GM19035 (cell line): ENCODE measurements around the gene SMIM29.
A peak's percentile ranks its signal among the peaks of the same experiment; 100 is the strongest.

Source experiments
- ATAC-seq: cut with Tn5 transposase; IDR thresholded peaks from one replicate; pipeline ENCODE4 v1.9.1; 2021; ENCODE audit not compliant: unreplicated experiment

Gene SMIM29

DNA sequence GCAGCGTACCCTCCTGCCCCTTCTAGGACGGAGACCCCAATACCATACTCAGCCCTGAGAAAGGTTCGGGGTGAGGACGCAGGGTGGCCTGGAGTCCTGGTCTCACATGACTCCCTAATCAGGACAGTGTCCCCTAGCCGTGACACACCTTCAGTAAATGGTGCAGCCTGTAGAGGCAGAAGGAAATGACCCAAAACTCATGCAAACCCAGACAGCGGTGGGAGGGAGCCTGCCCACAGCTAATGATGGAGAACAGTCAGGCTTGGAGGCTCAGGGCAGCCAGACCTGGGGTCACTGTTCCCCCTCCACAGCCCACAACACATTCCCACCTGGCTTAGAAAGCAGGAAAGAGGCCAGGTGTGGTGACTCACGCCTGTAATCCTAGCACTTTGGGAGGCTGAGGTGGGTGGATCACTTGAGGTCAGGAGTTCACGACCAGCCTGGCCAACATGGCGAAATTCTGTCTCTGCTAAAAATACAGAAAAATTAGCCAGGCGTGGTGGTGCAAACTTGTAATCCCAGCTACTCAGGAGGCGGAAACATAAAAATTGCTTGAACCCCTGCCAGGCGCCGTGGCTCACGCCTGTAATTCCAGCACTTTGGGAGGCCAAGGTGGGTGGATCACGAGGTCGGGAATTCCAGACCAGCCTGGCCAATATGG lies 20.9 kb downstream of the SMIM29 start:
- ATAC-seq: no peak

DNA sequence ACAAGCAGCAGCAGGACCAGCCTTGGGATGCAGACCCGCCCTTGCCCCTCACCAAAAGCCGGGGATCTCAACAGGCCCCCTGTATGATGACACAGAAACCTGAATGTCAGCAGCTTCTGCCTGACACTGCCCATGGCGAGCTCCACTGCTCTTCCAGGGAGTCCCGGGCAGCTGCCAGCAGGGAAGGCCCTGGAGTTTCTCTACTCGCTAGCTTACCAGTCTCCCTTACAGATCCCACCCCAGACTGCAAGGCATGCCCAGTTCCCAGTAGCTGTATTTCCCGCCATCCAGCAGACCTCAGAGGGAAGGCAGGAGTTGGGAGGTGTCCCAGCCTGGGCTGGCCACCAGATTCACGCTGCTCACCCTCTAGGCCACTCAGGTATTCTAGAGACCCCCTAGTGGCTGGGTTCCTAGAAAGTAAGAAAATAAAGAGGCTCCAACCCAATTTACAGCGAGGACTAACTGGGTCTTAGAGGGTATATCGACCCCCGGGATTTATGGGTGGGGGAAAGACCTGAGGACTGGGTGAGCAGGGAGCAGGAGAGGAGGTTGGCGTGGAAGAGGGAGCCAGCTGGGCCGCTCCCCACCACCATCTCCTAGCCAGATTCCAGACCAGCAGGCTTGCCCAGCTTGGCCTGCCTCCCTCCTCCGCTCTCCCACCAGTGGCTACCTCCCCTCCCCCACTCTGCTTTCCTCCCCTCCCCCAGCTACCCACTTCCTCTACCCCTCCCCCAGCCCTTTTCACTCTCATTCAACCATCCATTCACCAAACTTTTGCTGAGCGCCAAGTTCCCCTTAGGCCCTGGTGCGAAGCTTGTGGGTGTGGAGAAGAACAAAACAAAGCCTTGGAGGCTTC lies 21.8 kb downstream of the SMIM29 start:
- no peak for ATAC-seq

DNA sequence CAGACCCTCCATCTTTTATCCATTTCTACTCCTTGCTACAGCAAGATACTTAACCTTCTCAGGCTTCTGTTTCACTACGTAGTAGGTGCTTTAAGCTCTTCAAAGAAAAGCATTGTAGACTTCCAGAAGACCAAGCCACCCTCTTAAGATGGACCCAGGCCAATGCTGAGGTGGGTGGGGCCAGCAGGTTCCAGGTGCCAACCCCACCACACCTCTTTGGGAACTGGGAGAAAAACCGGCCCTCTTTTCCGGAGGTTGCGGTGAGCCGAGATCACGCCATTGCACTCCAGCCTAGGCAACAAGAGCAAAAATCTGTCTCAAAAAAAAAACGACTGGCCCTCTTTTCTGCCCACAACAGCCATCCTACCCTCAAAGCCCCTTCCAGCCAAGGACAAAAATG lies 22.7 kb downstream of the SMIM29 start:
- ATAC-seq: no peak

DNA sequence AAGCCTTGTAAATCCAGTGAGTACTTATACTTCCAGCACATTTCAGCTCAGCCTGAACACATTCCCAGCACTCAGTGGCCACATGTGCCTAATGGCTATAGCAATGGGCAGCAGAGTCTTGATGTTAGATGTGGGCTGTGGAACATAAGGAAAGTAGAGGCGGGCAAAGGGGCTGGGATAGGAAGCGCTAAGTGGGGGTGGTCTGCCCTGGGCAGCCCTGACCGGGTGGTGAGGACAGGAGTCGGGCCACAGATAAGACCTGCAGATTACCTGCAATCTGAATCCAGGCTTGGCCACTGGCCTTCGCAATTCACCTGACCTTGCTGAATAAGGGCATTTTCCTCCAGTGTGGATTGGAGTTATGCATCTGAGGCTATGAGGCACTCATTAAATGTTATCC lies 23.3 kb downstream of the SMIM29 start:
- no peak for ATAC-seq

DNA sequence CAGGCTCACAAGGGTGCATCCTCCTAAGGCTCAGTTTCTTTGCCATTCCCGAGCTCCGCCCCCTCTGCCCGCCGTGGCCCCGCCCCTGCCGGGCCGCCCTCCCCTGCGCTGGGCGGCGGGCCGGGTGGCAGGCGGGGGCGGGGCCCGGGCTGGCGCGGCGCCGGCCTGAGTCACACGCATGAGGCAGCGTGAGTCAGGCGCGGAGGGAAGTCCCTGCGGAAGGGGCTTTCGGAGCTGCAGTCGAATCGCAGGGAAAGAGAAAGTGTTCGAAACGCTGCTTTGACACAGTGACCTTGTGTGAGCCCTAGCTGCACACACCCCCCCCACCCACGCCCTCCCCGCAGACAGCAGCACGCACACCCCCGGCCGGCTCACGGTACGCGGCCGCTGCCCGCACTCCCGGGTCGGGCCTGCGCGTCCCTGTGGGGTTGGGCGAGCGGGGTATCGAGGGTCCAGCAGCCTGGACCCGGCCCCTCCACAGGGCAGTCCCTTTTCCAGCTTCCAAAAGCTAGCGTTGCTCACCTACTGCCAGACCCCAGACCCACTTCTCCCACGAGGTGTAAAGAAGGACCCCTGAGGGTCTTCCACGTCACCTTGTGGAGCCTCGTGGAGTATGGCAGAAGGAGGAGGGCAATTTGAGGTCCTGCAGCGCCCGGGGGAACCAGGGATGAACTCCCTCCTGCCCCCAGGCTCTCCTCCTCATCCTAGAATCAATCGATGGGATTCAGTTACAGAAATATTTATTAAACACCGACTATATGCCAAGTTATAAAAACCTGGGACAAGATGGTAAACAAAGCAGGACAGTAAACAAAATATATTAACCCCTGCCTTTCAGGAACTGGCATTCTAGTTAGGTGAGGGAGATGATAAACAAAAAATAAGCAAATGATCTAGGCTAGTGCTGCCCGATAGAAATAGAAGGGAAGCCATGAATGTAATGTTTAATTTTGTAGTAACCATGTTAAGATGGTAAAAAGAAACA lies 24.6 kb downstream of the SMIM29 start:
- ATAC-seq: peak; percentile 84

DNA sequence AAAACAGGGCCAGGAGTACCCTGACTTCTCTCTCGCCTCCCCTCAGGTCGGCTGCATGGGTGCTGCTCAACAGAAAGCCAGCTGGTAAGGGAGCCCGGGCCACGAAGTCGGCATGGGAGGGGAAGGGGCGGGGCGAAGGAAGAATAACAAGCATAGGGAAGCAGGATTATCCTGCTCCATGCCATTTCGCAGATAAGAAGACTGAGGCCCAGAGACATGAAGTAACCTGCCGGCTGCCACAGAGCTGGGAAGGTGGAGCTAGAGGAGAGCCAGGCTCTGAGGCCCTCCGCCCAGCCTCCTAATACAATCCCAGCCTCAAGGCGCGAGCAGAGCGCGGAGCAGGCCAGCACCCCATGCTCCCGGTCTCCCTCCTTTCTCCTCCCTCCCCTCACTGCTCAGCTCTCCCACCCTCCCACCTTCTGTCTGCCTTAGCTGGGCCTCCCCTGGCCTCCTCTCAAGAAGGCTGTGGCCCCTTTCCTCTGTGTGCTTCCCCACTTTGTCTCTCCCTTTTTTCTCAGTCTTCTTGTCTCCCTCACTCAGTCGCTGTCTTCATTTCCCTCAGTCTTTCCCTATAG lies 25.3 kb downstream of the SMIM29 start:
- no peak for ATAC-seq

DNA sequence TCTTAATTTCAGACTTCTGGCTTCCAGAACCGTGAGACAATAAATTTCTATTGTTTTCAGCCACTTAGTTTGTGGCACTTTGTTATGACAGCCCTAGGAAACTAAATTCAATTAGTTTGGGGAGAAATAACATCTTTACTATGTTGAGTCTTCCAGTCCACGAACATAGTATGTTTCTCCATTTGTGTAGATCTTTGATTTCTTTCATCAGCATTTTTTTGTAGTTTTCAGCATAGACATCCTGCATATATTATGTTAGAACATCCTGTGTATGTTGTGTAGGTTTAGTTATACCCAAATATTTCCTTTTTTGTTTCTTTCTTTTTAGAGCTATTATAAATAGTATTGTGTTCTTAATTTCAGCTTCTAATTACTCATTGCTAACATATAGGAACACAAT lies 30.1 kb downstream of the SMIM29 start:
- no peak for ATAC-seq

DNA sequence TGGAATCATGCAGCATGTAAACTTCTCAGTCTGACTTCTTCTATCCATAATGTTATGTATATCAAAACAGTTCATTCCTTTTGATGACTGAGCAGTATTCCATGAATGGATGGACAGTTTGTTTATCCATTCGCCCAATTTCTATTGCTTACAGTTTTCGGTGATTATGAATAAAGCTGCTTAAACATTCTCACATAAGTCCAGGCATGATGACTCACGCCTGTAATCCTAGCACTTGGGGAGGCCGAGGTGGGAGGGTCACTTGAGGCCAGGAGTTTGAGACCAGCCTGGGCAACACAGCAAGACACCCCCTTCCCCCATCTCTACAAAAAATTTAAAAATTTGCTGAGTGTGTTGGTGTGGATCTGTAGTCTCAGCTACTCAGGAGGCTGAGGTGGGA lies 35.0 kb downstream of the SMIM29 start:
- no peak for ATAC-seq

DNA sequence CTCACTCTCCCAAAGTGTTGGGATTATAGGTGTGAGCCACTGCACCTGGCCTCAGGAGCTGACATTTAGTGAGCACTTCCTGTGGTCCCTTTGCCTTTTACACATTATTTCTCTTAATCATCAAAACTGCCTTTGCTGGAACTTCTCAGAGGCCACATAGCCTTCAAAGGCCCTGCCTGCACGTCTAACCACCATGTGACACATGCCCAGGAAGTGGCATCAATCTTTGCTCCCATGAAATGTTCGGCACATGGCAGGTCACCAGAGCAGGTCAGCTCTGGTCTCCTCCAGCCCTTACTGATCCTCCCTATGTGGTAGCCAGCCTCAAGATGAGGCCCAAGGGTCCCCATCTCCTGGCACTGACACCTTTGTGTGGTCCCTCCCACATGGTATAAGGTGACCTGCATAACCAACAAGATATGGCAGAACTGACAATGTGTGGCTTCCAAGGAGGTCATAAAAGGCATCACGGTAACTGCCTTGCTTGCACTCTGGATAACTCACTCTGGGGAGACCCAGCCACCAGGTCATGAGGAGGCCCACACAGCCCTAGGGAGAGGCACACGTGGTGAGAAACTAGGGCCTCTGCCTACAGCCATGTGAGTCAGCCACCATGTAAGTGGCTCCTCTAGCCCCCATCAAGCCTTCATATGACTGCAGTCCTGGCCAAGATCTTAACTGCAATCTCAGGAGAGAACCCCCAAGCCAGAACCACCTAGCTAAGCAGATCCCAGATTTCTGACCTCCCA lies 40.9 kb downstream of the SMIM29 start:
- ATAC-seq: no peak

DNA sequence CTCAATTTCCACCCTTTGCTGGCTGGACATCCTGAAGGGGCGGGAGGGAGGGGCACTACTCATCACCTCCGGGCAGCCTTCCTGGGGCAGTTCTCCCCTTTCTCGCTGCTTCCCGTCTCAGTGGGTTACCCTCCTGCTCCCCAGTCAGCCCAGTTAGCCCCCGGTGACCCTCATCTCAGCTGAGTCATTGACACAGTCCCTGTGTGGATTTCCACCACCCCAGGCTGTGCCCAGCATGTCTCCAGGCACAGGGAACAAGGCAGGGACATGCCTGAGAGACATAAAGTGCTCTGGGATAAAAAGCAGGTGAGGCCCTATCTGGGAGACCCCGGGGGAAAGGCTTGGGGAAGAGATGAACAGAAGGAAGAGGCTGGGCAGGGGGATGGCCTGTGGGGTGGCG lies 42.1 kb downstream of the SMIM29 start:
- ATAC-seq: no peak

DNA sequence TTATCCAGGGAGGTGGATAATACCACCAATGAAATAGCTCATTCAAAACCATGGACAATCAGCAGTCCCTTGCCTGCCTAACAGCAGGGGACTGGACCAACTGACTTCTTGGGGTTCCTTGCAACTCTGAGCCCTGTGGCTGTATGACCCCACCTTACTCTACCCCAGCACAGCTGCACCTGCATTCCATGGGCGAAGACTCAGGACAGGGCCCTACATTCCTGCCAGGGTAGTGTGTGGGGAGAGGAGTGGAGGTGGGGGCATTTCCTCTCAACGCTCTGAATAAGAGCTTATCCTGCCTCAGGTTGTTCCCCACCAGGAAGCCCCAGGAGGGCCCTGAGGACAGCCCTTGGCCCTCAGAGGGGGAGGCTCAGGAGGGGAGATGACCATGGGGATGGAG lies 42.9 kb downstream of the SMIM29 start:
- no peak for ATAC-seq

DNA sequence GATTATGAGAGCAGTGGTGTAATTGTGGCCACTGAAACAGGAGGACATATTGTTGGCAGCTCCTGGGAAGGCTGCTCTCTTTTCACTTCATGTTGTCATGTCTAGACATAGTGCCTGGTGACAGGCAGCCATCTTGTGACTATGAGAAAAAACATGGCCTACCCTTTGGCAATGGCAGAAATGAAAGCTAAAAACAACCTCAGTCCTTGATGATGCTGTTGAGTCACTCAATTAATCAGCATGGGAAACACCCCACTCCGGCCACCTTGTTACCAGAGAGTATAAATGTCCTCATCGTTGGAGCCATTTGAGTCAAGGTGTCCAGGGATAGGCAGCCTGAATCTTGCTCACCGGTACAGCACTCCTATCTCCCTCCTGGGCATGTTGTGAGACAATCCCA lies 43.3 kb downstream of the SMIM29 start:
- ATAC-seq: no peak

DNA sequence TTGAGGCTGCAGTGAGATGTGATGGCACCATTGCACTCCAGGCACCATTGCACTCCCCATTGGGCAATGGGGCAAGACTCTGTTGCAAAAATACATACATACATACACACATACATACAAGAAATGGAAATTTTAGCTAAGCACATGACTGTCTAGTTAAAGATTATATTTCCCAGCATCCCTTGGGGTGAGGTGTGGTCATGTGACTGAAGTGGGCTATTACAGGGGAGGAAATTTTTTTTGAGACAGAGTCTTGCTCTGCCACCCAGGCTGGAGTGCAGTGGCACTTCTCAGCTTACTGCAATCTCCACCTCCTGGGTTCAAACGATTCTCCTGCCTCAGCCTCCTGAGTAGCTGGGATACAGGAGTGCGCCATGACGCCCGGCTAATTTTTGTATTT lies 44.1 kb downstream of the SMIM29 start:
- ATAC-seq: no peak

DNA sequence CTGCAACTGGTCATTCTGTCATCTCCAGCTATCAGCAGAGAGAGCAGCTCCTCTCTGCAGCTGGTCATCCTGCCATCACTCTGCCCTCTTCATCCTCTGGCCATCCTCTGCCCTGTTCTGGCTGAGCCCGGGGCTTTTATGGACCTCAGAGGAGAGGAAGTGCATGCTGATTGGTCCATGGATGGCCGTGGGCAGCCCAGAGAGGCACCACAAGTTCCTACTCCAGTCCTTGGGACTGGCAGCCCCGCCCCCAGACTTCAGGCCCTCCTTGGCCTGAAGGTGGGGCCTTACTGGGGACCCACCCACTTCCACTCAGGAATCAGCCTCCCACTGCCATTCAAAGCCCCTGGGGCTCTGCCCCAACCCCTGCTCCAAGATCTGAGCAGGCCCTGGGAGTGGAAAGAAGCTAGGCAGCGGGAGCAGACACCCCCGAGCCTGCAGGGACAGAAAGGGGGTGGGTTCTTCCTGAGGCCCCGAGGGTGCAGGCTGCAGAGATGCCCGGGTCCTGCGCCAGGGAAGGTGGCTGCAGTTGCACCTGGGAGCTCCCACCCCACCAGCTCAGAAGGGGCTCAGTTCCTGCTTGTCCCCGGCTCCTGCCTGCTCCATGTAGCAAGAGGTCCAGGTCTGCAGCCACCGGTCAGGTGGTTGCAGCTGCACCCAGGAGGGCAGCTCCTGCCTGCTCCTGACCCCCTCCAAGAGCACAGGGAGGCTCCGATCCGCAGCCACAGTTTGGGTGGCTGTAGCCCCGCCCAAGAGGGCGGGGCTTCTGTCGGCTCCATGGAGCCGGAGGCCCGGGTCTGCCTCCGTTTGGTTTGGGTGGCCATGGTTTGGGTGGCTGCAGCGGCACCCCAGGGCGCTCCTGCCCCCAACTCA lies 46.2 kb downstream of the SMIM29 start:
- ATAC-seq: no peak

DNA sequence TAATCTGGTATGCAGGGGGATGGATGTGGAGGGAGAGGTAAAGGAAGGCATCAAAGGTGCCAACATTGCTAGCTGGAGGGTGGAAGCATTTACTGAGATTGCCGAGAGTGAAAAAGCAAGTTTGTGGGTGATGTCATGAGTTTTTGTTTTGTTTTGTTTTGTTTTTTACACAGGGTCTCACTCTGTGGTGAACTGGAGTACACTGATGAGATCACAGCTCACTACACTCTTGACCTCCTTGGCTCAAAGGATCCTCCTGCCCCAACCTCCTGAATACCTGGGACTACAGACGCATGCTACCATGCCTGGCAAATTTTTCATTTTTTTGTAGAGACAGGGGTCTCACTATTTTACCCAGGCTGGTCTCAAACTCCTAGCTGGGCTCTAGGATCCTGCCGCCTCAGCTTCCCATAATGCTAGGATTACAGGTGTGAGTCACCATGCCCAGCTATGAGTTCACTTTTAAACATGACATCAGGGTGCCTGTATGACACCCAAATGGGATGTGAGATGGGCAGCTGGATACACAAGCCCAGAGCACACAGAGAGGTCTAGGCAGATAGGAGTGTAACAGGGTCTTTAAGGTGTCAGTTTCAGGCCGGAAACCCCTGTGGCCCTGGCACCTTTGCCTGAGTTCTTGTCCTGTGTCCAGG lies 47.2 kb downstream of the SMIM29 start:
- no peak for ATAC-seq

DNA sequence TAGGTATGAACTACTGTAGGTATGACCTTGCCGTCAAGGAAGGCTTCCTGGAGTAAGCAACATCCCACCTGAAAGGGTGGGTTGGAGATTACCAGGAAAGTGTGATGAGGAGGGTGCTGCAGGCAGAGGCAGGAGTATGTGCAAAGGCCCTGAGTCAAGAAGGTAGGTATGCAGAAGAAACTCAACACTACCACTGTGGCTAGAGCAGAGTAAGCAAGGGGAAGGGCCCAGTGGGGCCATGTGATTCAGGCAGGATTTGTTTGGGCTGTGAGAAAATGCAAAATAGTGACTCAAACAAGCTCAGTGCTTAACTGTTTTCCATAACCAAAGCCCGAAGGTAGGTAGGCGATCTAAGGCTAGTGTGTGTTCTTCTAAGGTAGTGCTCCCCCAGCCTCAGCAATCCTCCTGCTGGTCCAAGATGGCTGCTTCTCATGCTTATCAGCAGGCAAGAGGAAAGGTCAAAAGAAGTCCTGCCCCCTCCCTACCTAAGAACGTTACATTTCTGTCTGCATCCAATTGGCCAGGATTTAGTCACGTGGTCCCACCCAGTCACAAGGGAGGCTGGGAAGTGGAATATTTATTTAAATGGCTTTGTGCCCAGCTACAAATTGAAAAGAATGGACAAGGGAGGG lies 48.4 kb downstream of the SMIM29 start:
- no peak for ATAC-seq

DNA sequence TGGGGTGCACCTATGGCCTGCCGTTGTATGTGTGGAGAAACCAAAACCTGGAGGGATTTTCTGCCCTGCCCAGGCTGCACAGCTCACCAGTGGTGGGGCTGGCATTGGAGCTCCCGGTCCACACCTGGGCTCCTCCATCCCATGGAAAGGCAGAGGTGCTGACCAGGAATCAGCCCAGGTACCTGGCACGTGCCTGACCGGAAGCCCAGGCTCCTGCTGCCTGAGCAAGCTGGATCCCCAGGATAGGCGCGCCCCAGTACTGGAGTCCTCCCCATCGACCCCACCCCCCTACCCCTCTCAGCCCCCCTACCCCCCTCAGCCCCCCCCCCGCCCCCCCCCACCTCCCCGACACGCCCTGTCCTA lies 52.0 kb downstream of the SMIM29 start:
- no peak for ATAC-seq
